Keratinocyte (primary cell): ENCODE data around the gene KHDC4.

ENCODE experiments used
- EZH2 ChIP-seq: IDR thresholded peaks from one replicate; pipeline ENCODE4 v1.6.1; 2012; ENCODE audit warnings: inconsistent platforms, mild to moderate bottlenecking, low read length, moderate library complexity
- TF ChIP-seq, protein P1 (sequence below), 3 experiments: IDR thresholded peaks in 1 of 3; conservative IDR thresholded peaks in 1 of 3; optimal IDR thresholded peaks in 1 of 3; 2 replicates in 2 of 3; 3 replicates in 1 of 3; pipeline versions ENCODE3 to v1.5.1; 2011; ENCODE audit warnings: low read length in 3 of 3, mild to moderate bottlenecking in 3 of 3, moderate library complexity in 2 of 3, control low read depth in 1 of 3, inconsistent platforms in 1 of 3; ENCODE audit not compliant: insufficient read depth in 2 of 3; ENCODE audit errors: extremely low read depth in 1 of 3

- TF ChIP-seq, protein P1, sequence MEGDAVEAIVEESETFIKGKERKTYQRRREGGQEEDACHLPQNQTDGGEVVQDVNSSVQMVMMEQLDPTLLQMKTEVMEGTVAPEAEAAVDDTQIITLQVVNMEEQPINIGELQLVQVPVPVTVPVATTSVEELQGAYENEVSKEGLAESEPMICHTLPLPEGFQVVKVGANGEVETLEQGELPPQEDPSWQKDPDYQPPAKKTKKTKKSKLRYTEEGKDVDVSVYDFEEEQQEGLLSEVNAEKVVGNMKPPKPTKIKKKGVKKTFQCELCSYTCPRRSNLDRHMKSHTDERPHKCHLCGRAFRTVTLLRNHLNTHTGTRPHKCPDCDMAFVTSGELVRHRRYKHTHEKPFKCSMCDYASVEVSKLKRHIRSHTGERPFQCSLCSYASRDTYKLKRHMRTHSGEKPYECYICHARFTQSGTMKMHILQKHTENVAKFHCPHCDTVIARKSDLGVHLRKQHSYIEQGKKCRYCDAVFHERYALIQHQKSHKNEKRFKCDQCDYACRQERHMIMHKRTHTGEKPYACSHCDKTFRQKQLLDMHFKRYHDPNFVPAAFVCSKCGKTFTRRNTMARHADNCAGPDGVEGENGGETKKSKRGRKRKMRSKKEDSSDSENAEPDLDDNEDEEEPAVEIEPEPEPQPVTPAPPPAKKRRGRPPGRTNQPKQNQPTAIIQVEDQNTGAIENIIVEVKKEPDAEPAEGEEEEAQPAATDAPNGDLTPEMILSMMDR (optimal IDR thresholded peaks at IDR 0.05 in 1 of 3, IDR thresholded peaks at IDR 0.05 in 1 of 3, conservative IDR thresholded peaks at IDR 0.05 in 1 of 3; ENCODE audit: extremely low read depth in 1 of 3, insufficient read depth in 2 of 3, low read length in 3 of 3), result no peak
- no peak for TF ChIP-seq EZH2
These were observed 47.3 kb upstream of the KHDC4 start for GRCh38 chr1:155981266-155982088.
